HL-60 (cell line): ENCODE results near the gene GALNT17.

Source experiments
- DNase-seq, 2 experiments: peaks; one replicate each; pipeline ENCODE4 v3.0.0-alpha.2; 2010 to 2020; ENCODE audit warnings: low read depth in 1 of 2, low spot score in 1 of 2
- H3K27ac ChIP-seq: fragments of 250-450 bp; sonication (Bioruptor Pico); replicated peaks from 2 replicates; pipeline ENCODE4 v1.5.1; 2020; ENCODE audit warnings: mild to moderate bottlenecking, moderate library complexity
- H3K27me3 ChIP-seq: fragments of 250-450 bp; sonication (Bioruptor Pico); 2 replicates; pipeline ENCODE4 v1.5.1; 2021; ENCODE audit warnings: mild to moderate bottlenecking, moderate library complexity; ENCODE audit not compliant: insufficient read depth, poor library complexity, severe bottlenecking
- H3K4me3 ChIP-seq: replicated peaks from 2 replicates; pipeline ENCODE4 v1.5.1; 2011; ENCODE audit warnings: mild to moderate bottlenecking, control low read depth, low read length; ENCODE audit not compliant: insufficient read depth
- GABPA ChIP-seq: IDR thresholded peaks from 2 replicates; pipeline ENCODE4 v1.6.1; 2012; ENCODE audit warnings: low read depth
- POLR2AphosphoS5 ChIP-seq: IDR thresholded peaks from 2 replicates; pipeline ENCODE4 v1.6.1; 2012; ENCODE audit warnings: low read depth
- SPI1 ChIP-seq: IDR thresholded peaks from 2 replicates; pipeline ENCODE4 v1.6.1; 2012; ENCODE audit warnings: low read depth, mild to moderate bottlenecking, borderline replicate concordance
- TF ChIP-seq, protein P1 (sequence below): IDR thresholded peaks from one replicate; pipeline ENCODE4 v1.5.1; 2011; ENCODE audit warnings: low read length, control low read depth, inconsistent platforms; ENCODE audit not compliant: insufficient read depth
- TF ChIP-seq, protein P2 (sequence below): IDR thresholded peaks from 2 replicates; pipeline ENCODE4 v1.6.1; 2012; ENCODE audit warnings: low read depth; ENCODE audit not compliant: insufficient replicate concordance

GALNT17 gene

GRCh38 chr7:71350680-71351079, 218.7 kb downstream of the GALNT17 start:
- no peak overlapping the region for H3K27ac ChIP-seq
- no peaks in the 10 kb centered on the region for H3K27me3 ChIP-seq
- no peak for DNase-seq
- no peak overlapping the region for H3K4me3 ChIP-seq
- TF ChIP-seq, protein P1, sequence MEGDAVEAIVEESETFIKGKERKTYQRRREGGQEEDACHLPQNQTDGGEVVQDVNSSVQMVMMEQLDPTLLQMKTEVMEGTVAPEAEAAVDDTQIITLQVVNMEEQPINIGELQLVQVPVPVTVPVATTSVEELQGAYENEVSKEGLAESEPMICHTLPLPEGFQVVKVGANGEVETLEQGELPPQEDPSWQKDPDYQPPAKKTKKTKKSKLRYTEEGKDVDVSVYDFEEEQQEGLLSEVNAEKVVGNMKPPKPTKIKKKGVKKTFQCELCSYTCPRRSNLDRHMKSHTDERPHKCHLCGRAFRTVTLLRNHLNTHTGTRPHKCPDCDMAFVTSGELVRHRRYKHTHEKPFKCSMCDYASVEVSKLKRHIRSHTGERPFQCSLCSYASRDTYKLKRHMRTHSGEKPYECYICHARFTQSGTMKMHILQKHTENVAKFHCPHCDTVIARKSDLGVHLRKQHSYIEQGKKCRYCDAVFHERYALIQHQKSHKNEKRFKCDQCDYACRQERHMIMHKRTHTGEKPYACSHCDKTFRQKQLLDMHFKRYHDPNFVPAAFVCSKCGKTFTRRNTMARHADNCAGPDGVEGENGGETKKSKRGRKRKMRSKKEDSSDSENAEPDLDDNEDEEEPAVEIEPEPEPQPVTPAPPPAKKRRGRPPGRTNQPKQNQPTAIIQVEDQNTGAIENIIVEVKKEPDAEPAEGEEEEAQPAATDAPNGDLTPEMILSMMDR, result no peak
- no peak for TF ChIP-seq POLR2AphosphoS5
- no peak for TF ChIP-seq GABPA
- TF ChIP-seq, protein P2, sequence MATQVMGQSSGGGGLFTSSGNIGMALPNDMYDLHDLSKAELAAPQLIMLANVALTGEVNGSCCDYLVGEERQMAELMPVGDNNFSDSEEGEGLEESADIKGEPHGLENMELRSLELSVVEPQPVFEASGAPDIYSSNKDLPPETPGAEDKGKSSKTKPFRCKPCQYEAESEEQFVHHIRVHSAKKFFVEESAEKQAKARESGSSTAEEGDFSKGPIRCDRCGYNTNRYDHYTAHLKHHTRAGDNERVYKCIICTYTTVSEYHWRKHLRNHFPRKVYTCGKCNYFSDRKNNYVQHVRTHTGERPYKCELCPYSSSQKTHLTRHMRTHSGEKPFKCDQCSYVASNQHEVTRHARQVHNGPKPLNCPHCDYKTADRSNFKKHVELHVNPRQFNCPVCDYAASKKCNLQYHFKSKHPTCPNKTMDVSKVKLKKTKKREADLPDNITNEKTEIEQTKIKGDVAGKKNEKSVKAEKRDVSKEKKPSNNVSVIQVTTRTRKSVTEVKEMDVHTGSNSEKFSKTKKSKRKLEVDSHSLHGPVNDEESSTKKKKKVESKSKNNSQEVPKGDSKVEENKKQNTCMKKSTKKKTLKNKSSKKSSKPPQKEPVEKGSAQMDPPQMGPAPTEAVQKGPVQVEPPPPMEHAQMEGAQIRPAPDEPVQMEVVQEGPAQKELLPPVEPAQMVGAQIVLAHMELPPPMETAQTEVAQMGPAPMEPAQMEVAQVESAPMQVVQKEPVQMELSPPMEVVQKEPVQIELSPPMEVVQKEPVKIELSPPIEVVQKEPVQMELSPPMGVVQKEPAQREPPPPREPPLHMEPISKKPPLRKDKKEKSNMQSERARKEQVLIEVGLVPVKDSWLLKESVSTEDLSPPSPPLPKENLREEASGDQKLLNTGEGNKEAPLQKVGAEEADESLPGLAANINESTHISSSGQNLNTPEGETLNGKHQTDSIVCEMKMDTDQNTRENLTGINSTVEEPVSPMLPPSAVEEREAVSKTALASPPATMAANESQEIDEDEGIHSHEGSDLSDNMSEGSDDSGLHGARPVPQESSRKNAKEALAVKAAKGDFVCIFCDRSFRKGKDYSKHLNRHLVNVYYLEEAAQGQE, result no peak
- no peak for TF ChIP-seq SPI1

DNA sequence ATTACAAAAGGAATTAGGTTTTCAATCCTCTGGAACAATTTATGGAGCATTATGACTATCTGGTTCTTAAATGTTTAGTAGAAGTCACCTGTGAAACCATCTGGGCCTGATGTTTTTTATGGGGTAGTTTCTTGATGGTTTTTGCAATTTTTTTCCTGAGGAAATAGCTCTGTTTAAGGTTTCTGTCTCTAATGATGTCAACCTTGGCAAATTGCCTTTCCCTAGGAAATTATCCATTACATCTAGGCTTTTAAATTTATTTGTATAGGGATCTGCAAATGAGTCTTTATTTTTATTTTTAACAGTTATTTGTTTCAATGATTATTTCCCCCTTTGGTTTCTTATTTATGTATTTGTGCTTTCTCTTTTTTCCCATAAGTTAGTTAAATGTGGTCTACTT, 222.8 kb downstream of the GALNT17 start:
- no peak overlapping the region for H3K4me3 ChIP-seq
- no peak for DNase-seq
- TF ChIP-seq SPI1 (no peak), POLR2AphosphoS5 (no peak), GABPA (no peak)
- TF ChIP-seq, protein P2, result no peak
- TF ChIP-seq, protein P1, result no peak
- no peak overlapping the region for H3K27ac ChIP-seq
- no peaks in the 10 kb centered on the region for H3K27me3 ChIP-seq

GRCh38 chr7:71361451-71362032, 229.6 kb downstream of the GALNT17 start:
- DNase-seq, result no peak
- no peak overlapping the region for H3K27ac ChIP-seq
- no peaks in the 10 kb centered on the region for H3K27me3 ChIP-seq
- TF ChIP-seq POLR2AphosphoS5 (no peak), SPI1 (no peak), GABPA (no peak)
- TF ChIP-seq, protein P2, result no peak
- TF ChIP-seq, protein P1, result no peak
- no peak overlapping the region for H3K4me3 ChIP-seq
